Right lobe of liver (tissue), 6 donors: ENCODE data around the gene USF2. TPM values are rescaled to one million over a fixed set of nuclear protein-coding genes. Genes with fewer than 3 reads are reported as not detected.

Experiments used
- ATAC-seq, 4 donors: fragments of 200-7000 bp; cut with Tn5 transposase; one replicate each; pipeline ENCODE4 v1.9.1; 2020; ENCODE audit warnings: mild to moderate bottlenecking in 4 of 4, moderate library complexity in 4 of 4
- DNase-seq, 3 donors: peaks; one replicate each; pipeline ENCODE4 v3.0.0-alpha.2; 2020
- H3K27ac ChIP-seq, 3 donors: fragments of 200-600 bp; one replicate each; pipeline ENCODE4 v1.8.0; 2022
- H3K27me3 ChIP-seq, 2 donors: fragments of 200-600 bp; one replicate each; pipeline ENCODE4 v1.8.0; 2022
- H3K36me3 ChIP-seq, 4 donors: fragments of 200-600 bp; sonication (generic) in 1 of 4; one replicate each; pipeline versions ENCODE4 v1.5.1 to v1.8.0; 2017 to 2022; ENCODE audit warnings: control low read depth in 1 of 4
- H3K4me1 ChIP-seq, 4 donors: fragments of 200-600 bp; sonication (generic) in 1 of 4; one replicate each; pipeline versions ENCODE4 v1.5.1 to v1.8.0; 2017 to 2022; ENCODE audit warnings: control low read depth in 1 of 4
- H3K4me3 ChIP-seq, 3 donors: fragments of 200-600 bp; one replicate each; pipeline ENCODE4 v1.8.0; 2022
- H3K9me3 ChIP-seq, 4 donors: fragments of 200-600 bp; sonication (generic) in 1 of 4; one replicate each; pipeline versions ENCODE4 v1.5.1 to v1.8.0; 2017 to 2022; ENCODE audit warnings: control low read depth in 1 of 4
- POLR2A ChIP-seq: fragments of 450-650 bp; IDR thresholded peaks from one replicate; pipeline ENCODE4 v1.6.1; 2017; ENCODE audit warnings: antibody characterized with exemption, mild to moderate bottlenecking
- WGBS: methylation state at CpG from one replicate; pipeline ENCODE4 v1.1.6; 2018; ENCODE audit warnings: low coverage, low lambda C conversion rate; ENCODE audit not compliant: insufficient coverage; ENCODE audit errors: missing lambda C conversion rate; 5-methylcytosine and 5-hydroxymethylcytosine counted together
- intact Hi-C, 2 donors: fragments of 100-400 bp; cut with DNase I; formaldehyde crosslinking; loops; one replicate each; pipeline versions ENCODE4 v1.11.2 to v1.14.1; 2022
- total RNA-seq, 6 experiments: library from RNA; depleted of rRNA in 2 of 6; stranded (reverse); fragments of >200 nt in 2 of 6; fragmentation: NEBNext Ultra II Directional in 3 of 6; extraction: Animal tissue kit (Norgen Biotek cat#: 25700) in 3 of 6; gene quantifications; one replicate each; pipeline versions ENCODE4 v1.1.0 to v1.2.4, GENCODE V29; 2016 to 2023
- TF ChIP-seq, protein P1 (sequence below), 4 donors: fragments of 200-600 bp in 3 of 4; fragments of 450-650 bp in 1 of 4; IDR thresholded peaks; one replicate each; pipeline versions ENCODE4 v1.5.1 to v1.8.0; 2016 to 2022; ENCODE audit warnings: antibody characterized with exemption in 4 of 4, mild to moderate bottlenecking in 2 of 4
- donor health status: DM: no; HTN: yes; CAD: no.
- donor health status: DM: no; HTN: no; CAD: no.
- donor health status: DM: no; HTN: no; CAD: no.
- donor health status: DM: no; HTN: yes; CAD: no.
- donor health status: DM: no; HTN: yes; CAD: no.

The USF2 gene
- total RNA-seq, 6 experiments from 2014 or later: 65.4 to 78.5 (median 75.7) TPM

DNA sequence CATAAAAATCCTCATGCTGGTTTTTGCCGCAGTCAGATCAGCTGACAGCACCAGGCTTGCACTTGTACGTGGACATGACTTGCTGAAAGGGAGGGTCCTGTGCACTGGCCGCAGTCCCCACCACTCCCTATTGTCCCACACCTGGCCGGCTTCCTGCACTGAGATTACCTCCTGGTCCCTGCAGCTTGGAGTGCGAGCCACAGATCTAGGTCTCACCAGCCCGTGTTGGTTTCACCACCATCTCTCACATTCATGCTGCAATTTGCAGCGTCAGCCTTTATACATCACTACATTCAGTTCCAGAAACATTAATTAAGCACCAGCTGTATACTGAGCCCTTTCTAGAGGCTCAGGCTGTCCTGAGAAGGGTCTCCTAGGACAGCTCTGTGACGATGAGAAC is 45.3 kb downstream of the USF2 start:
- ATAC-seq (no peak), DNase-seq (no peak)
- no peak overlapping the region for H3K27ac ChIP-seq
- H3K9me3 ChIP-seq: no peaks in the 10 kb centered on the region
- no peaks in the 10 kb centered on the region for H3K27me3 ChIP-seq
- no peaks in the 10 kb centered on the region for H3K36me3 ChIP-seq
- H3K4me1 ChIP-seq: no peaks in the 10 kb centered on the region
- intact Hi-C loops: no loop called here
- TF ChIP-seq, protein P1, sequence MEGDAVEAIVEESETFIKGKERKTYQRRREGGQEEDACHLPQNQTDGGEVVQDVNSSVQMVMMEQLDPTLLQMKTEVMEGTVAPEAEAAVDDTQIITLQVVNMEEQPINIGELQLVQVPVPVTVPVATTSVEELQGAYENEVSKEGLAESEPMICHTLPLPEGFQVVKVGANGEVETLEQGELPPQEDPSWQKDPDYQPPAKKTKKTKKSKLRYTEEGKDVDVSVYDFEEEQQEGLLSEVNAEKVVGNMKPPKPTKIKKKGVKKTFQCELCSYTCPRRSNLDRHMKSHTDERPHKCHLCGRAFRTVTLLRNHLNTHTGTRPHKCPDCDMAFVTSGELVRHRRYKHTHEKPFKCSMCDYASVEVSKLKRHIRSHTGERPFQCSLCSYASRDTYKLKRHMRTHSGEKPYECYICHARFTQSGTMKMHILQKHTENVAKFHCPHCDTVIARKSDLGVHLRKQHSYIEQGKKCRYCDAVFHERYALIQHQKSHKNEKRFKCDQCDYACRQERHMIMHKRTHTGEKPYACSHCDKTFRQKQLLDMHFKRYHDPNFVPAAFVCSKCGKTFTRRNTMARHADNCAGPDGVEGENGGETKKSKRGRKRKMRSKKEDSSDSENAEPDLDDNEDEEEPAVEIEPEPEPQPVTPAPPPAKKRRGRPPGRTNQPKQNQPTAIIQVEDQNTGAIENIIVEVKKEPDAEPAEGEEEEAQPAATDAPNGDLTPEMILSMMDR (IDR thresholded peaks at IDR 0.05): no peak
- TF ChIP-seq POLR2A: no peak
- 71% methylated on average over 4 of the region's 8 CpGs for WGBS
- H3K4me3 ChIP-seq: no peak overlapping the region

DNA sequence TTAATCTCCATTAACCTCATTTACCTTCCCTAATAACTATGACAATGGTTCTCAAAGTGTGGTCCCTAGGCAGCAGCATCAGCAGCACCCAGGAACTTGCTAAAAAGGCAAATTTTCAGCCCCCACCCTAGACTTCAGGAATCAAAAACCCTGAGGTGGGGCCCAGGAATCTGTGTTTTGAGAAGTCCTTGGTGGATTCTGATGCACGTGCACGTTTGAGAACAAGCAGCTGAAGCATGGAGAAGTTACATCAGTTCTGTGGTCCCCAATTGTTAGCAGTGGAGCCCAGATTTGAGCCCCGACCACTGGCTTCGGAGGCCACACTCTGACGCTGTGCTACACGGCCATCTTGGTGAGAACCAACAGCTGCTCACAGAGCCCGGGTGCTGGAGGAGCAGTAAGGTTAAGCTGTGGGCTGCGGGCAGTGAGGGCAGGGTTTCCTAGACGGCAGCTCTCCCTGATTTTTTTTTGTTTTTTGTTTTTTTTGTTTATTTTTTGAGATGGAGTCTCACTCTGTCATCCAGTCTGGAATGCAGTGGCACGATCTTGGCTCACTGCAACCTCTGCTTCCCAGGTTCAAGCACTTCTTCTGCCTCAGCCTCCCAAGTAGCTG is 46.2 kb downstream of the USF2 start:
- WGBS: 80% methylated on average over 3 of the region's 10 CpGs
- no peaks in the 10 kb centered on the region for H3K9me3 ChIP-seq
- no peak overlapping the region for H3K27ac ChIP-seq
- no peaks in the 10 kb centered on the region for H3K4me1 ChIP-seq
- intact Hi-C loops: no loop called here
- ATAC-seq: no peak
- H3K27me3 ChIP-seq: no peaks in the 10 kb centered on the region
- no peaks in the 10 kb centered on the region for H3K36me3 ChIP-seq
- DNase-seq: no peak
- no peak overlapping the region for H3K4me3 ChIP-seq
- no peak for TF ChIP-seq POLR2A
- TF ChIP-seq, protein P1 (IDR thresholded peaks at IDR 0.05): no peak

GRCh38 chr19:35315883-35316282 is 47.1 kb downstream of the USF2 start:
- intact Hi-C loops: no loop called here
- DNase-seq (no peak), ATAC-seq (no peak)
- H3K4me1 ChIP-seq: no peaks in the 10 kb centered on the region
- no peaks in the 10 kb centered on the region for H3K36me3 ChIP-seq
- WGBS: 100% methylated on average over 3 of the region's 9 CpGs
- H3K27ac ChIP-seq: no peak overlapping the region
- no peaks in the 10 kb centered on the region for H3K27me3 ChIP-seq
- no peaks in the 10 kb centered on the region for H3K9me3 ChIP-seq
- TF ChIP-seq POLR2A: no peak
- TF ChIP-seq, protein P1 (IDR thresholded peaks at IDR 0.05): no peak
- H3K4me3 ChIP-seq: no peak overlapping the region

- Histone ChIP-seq H3K27ac (no peak overlapping the region), H3K27me3 (no peaks in the 10 kb centered on the region), H3K9me3 (no peaks in the 10 kb centered on the region), H3K36me3 (no peaks in the 10 kb centered on the region), H3K4me3 (no peak overlapping the region), H3K4me1 (no peaks in the 10 kb centered on the region)
- ATAC-seq (no peak), DNase-seq (no peak)
- TF ChIP-seq POLR2A: no peak
- TF ChIP-seq, protein P1 (IDR thresholded peaks at IDR 0.05): no peak
- intact Hi-C loops: no loop called here
- 65% methylated on average over 8 of the region's 9 CpGs for whole genome bisulfite sequencing
Observed at GRCh38 chr19:35316560-35316959, 47.8 kb downstream of the USF2 start.
